Body of pancreas (tissue), 4 donors: ENCODE results near the gene RUSC1.

ENCODE experiments used
- POLR2A ChIP-seq, 3 donors: fragments of 450-650 bp; IDR thresholded peaks; one replicate each; pipeline ENCODE4 v1.6.1; 2016; ENCODE audit warnings: antibody characterized with exemption in 3 of 3, mild to moderate bottlenecking in 2 of 3
- TF ChIP-seq, protein P1 (sequence below), 7 experiments: fragments of 450-650 bp in 4 of 7; fragments of 200-600 bp in 3 of 7; sonication (generic) in 3 of 7; IDR thresholded peaks; one replicate each; pipeline ENCODE4 v1.5.1; 2016 to 2019; ENCODE audit warnings: antibody characterized with exemption in 7 of 7

DNA sequence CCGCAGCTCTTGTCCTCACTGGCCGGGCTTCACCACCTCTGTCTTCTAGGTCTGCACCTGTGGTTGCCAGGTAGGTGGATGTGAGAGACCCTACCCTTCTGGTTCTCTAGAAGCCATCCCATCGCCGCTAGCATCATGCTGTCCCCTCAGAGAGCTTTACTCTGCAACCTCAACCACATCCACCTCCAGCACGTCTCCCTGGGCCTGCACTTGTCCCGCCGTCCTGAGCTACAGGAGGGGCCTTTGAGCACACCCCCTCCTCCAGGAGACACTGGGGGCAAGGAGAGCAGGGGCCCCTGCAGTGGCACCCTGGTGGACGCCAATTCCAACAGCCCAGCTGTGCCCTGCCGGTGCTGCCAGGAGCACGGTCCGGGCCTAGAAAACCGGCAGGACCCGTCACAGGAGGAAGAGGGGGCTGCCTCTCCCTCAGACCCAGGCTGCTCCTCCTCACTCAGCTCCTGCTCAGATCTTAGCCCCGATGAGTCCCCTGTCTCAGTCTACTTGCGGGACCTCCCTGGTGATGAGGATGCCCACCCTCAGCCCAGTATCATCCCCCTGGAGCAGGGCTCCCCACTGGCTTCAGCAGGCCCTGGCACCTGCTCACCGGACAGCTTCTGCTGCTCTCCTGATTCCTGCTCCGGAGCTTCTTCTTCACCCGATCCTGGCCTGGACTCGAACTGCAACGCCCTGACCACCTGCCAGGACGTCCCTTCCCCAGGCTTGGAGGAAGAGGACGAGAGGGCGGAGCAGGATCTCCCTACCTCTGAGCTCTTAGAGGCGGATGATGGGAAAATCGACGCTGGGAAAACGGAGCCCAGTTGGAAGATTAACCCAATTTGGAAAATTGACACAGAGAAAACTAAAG is 1.2 kb downstream of the RUSC1 start:
- TF ChIP-seq, protein P1, sequence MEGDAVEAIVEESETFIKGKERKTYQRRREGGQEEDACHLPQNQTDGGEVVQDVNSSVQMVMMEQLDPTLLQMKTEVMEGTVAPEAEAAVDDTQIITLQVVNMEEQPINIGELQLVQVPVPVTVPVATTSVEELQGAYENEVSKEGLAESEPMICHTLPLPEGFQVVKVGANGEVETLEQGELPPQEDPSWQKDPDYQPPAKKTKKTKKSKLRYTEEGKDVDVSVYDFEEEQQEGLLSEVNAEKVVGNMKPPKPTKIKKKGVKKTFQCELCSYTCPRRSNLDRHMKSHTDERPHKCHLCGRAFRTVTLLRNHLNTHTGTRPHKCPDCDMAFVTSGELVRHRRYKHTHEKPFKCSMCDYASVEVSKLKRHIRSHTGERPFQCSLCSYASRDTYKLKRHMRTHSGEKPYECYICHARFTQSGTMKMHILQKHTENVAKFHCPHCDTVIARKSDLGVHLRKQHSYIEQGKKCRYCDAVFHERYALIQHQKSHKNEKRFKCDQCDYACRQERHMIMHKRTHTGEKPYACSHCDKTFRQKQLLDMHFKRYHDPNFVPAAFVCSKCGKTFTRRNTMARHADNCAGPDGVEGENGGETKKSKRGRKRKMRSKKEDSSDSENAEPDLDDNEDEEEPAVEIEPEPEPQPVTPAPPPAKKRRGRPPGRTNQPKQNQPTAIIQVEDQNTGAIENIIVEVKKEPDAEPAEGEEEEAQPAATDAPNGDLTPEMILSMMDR (IDR thresholded peaks at IDR 0.05): no peak
- no peak for TF ChIP-seq POLR2A (IDR thresholded peaks at IDR 0.05)
